ENCODE results near the gene YIPF5.

YIPF5 gene

GRCh38 chr5:144177548-144177947, 7.1 kb upstream of the YIPF5 start:
- DNase-seq: no peak

- DNase-seq: no peak
Observed at GRCh38 chr5:144173766-144174165, 3.3 kb upstream of the YIPF5 start.

- DNase-seq: no peak
Observed at GRCh38 chr5:144169904-144170275, 569 bp downstream of the YIPF5 start.

GRCh38 chr5:144167998-144168397, 2.5 kb downstream of the YIPF5 start:
- DNase-seq: no peak

GRCh38 chr5:144166696-144167095, 3.8 kb downstream of the YIPF5 start:
- DNase-seq: no peak

GRCh38 chr5:144162686-144163085, 7.8 kb downstream of the YIPF5 start:
- no peak for DNase-seq

GRCh38 chr5:144156767-144157171, 13.7 kb downstream of the YIPF5 start:
- DNase-seq: no peak

GRCh38 chr5:144151026-144151425, 19.4 kb downstream of the YIPF5 start:
- DNase-seq: no peak

- DNase-seq: no peak
Observed at GRCh38 chr5:144144956-144145751, 25.3 kb downstream of the YIPF5 start.

GRCh38 chr5:144143625-144144024, 26.8 kb downstream of the YIPF5 start:
- no peak for DNase-seq

GRCh38 chr5:144142824-144143162, 27.7 kb downstream of the YIPF5 start:
- DNase-seq: no peak

- DNase-seq: no peak
Observed at GRCh38 chr5:144142139-144142823, 28.2 kb downstream of the YIPF5 start.

- DNase-seq: no peak
Observed at GRCh38 chr5:144141585-144141984, 28.9 kb downstream of the YIPF5 start.

GRCh38 chr5:144139586-144139985, 30.9 kb downstream of the YIPF5 start:
- DNase-seq: no peak

- DNase-seq: no peak
Observed at GRCh38 chr5:144135113-144135762, 35.2 kb downstream of the YIPF5 start.

GRCh38 chr5:144134194-144134826, 36.1 kb downstream of the YIPF5 start:
- no peak for DNase-seq

GRCh38 chr5:144133050-144133633, 37.3 kb downstream of the YIPF5 start:
- no peak for DNase-seq

GRCh38 chr5:144131261-144131660, 39.2 kb downstream of the YIPF5 start:
- no peak for DNase-seq

GRCh38 chr5:144130306-144130705, 40.2 kb downstream of the YIPF5 start:
- DNase-seq: no peak

GRCh38 chr5:144128844-144129243, 41.6 kb downstream of the YIPF5 start:
- DNase-seq: no peak

- DNase-seq: no peak
Observed at GRCh38 chr5:144126707-144127106, 43.8 kb downstream of the YIPF5 start.

- no peak for DNase-seq
Observed at GRCh38 chr5:144125163-144125726, 45.2 kb downstream of the YIPF5 start.

- no peak for DNase-seq
Observed at GRCh38 chr5:144122641-144123040, 47.8 kb downstream of the YIPF5 start.

Data from stimulated activated CD4-positive, alpha-beta T cell treated with anti-CD3 and anti-CD28 coated beads, Interleukin-12 subunit alpha, Interleukin-12 subunit beta, amount 100 ng/mL, for 4 hours (primary cell).